ENCODE data around the gene ZBTB20. TPM values are rescaled to one million over a fixed set of nuclear protein-coding genes. Genes with fewer than 3 reads are reported as not detected.

Gene ZBTB20
- polyA plus RNA-seq, 1 of the 3 experiments (the other 2 are of a cell fraction), result 0.43 TPM

DNA sequence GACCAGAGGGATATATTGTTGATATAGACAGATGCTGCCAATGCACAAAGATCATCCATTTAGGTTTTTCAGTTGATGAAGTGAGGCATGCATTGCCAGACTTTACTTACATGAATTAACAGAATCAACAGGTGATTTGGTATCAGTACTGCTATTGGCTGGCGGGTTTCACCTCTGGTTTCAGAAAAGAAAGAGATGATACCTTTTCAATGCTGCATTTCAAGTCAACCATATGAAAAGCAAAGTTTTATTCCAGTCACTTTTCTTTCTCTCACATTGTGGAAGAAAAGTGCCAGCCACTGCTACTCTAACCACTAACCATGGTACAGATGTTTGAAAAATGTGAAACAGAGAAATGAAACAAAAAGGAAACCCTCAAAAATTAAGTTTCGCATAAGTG is 564.2 kb downstream of the ZBTB20 start:
- 97% methylated on average over 2 of the region's 2 CpGs for WGBS (ENCODE audit: low lambda C conversion rate)
- H3K9me2 ChIP-seq, result no peaks in the 10 kb centered on the region; the same call in 1 of the 2 replicates
- CTCF ChIA-PET, result no interaction called here
- no peaks in the 10 kb centered on the region; a peak in 1 of 4 replicates for H3K4me1 ChIP-seq (ENCODE audit: control insufficient read depth in 1 of 2, insufficient read depth in 2 of 2, low read depth in 1 of 2, low read length in 1 of 2)
- peaks cover 4% of the 10 kb centered on the region; the same call in 1 of the 2 replicates for H3K9me3 ChIP-seq
- TF ChIP-seq YY1 (IDR thresholded peaks at IDR 0.05; ENCODE audit: low read depth), result no peak
- no peak for TF ChIP-seq POLR2AphosphoS5 (IDR thresholded peaks at IDR 0.05; ENCODE audit: low read depth, low read length)
- no peak for TF ChIP-seq GABPA (IDR thresholded peaks at IDR 0.05; ENCODE audit: low read depth)
- no peak for TF ChIP-seq JUND (IDR thresholded peaks at IDR 0.05)
- no peak for TF ChIP-seq GATA2 (CRISPR knock-in tag; IDR thresholded peaks at IDR 0.05)
- no peak for TF ChIP-seq FOXJ3 (CRISPR knock-in tag; IDR thresholded peaks at IDR 0.05)
- no peak for TF ChIP-seq PBX3 (IDR thresholded peaks at IDR 0.05)
- TF ChIP-seq FOSL2 (IDR thresholded peaks at IDR 0.05; ENCODE audit: borderline replicate concordance, low read depth), result no peak
- H3K79me2 ChIP-seq (ENCODE audit: insufficient read depth), result peaks cover 19% of the 10 kb centered on the region; the same call in 1 of the 2 replicates
- H3F3A ChIP-seq (replicated peaks; ENCODE audit: insufficient read depth), result peaks cover 5% of the 10 kb centered on the region
- H2AFZ ChIP-seq (ENCODE audit: low read depth), result no peak overlapping the region
- H3K4me2 ChIP-seq, result no peak overlapping the region
- H3K27ac ChIP-seq (ENCODE audit: low read depth in 2 of 2, low read length in 1 of 2), result no peak overlapping the region
- POLR2A ChIA-PET, result no interaction called here
- 0 out of 2 replicates have a peak, but pooled peaks cover 7% of the 10 kb centered on the region for H4K20me1 ChIP-seq (ENCODE audit: insufficient read depth)
- H3K27me3 ChIP-seq (ENCODE audit: insufficient read depth), result no peaks in the 10 kb centered on the region
- H3K4me3 ChIP-seq (ENCODE audit: low read depth in 2 of 2, low read length in 1 of 2), result no peak overlapping the region
- no peak overlapping the region for H3K9ac ChIP-seq
- DNase-seq, result no peak
- peaks cover 1 to 20% of the 10 kb centered on the region in 2 experiments for H3K36me3 ChIP-seq (replicated peaks in 1 of 2; ENCODE audit: control insufficient read depth in 1 of 2, insufficient read depth in 2 of 2, low read length in 1 of 2)

DNA sequence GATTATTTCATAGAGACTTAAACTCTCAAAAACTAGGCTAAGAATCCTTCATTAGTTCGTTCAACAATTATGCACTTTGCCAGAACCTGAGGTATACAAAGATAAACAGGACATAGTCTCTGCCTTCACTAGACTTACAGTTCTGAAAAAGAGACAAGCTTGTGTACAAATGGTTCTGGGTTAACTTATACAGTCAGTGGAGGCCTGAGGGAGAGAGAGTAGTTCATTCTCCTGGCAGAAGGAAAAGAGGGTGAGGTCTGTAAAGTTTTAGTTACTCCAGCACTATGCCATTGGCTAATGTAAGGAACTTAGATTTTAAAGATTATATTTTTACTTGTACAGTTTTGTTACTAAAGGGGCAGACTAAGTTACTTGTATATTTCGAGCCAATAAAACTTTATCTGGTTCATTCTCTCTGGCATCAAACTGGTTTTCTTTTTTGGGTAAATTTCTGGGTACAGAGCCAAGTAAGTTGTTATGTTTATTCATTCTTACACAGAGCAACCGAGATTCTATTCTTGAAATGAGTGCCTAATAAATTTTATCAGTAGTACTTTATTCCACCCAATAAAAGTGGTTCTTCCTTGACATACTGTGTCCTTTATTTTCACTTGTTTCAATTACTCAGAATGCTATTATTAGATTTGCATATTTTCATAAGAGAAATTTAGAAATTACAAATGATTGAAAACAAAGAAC is 574.6 kb downstream of the ZBTB20 start:
- no peak overlapping the region for H3K4me3 ChIP-seq (ENCODE audit: low read depth in 2 of 2, low read length in 1 of 2)
- H3K9me2 ChIP-seq, result no peaks in the 10 kb centered on the region; the same call in 1 of the 2 replicates
- peaks cover 0 to 7% of the 10 kb centered on the region in 2 experiments; a peak in 2 of 4 replicates for H3K4me1 ChIP-seq (ENCODE audit: control insufficient read depth in 1 of 2, insufficient read depth in 2 of 2, low read depth in 1 of 2, low read length in 1 of 2)
- no peak overlapping the region for H3K9ac ChIP-seq
- no peak overlapping the region for H2AFZ ChIP-seq (ENCODE audit: low read depth)
- no peak overlapping the region for H3K4me2 ChIP-seq
- no peaks in the 10 kb centered on the region for H3F3A ChIP-seq (replicated peaks; ENCODE audit: insufficient read depth)
- no peak overlapping the region for H3K27ac ChIP-seq (ENCODE audit: low read depth in 2 of 2, low read length in 1 of 2)
- ChIA-PET POLR2A (no interaction called here), CTCF (interaction anchor here (1.4 to 1.5 kb wide), 2 partner anchors 9 to 24 kb away, joined by 3 to 7 read pairs; no protein-coding TSS in a partner anchor)
- no peaks in the 10 kb centered on the region; the same call in 1 of the 2 replicates for H3K79me2 ChIP-seq (ENCODE audit: insufficient read depth)
- H3K36me3 ChIP-seq (replicated peaks in 1 of 2; ENCODE audit: control insufficient read depth in 1 of 2, insufficient read depth in 2 of 2, low read length in 1 of 2), result peaks cover 0 to 10% of the 10 kb centered on the region in 2 experiments
- no peaks in the 10 kb centered on the region for H3K9me3 ChIP-seq
- H3K27me3 ChIP-seq (ENCODE audit: insufficient read depth), result no peaks in the 10 kb centered on the region
- DNase-seq, result no peak
- 92% methylated on average over 3 of the region's 3 CpGs for WGBS (ENCODE audit: low lambda C conversion rate)
- H4K20me1 ChIP-seq (ENCODE audit: insufficient read depth), result no peaks in the 10 kb centered on the region; the same call in 1 of the 2 replicates
- TF ChIP-seq RAD21 (IDR thresholded peaks at IDR 0.05; ENCODE audit: low read length) (no peak), CHD2 (IDR thresholded peaks at IDR 0.05; ENCODE audit: low read length, partially characterized antibody) (no peak), GABPA (IDR thresholded peaks at IDR 0.05; ENCODE audit: low read depth) (no peak), NRF1 (IDR thresholded peaks at IDR 0.05; ENCODE audit: low read depth, low read length) (no peak), TAF1 (IDR thresholded peaks at IDR 0.05; ENCODE audit: borderline replicate concordance, low read depth, low read length) (no peak), USF1 (IDR thresholded peaks at IDR 0.05; ENCODE audit: borderline replicate concordance, low read depth) (no peak), RCOR1 (IDR thresholded peaks at IDR 0.05; ENCODE audit: low read length) (no peak), MEF2A (IDR thresholded peaks at IDR 0.05; ENCODE audit: borderline replicate concordance, low read depth) (no peak), ELF1 (IDR thresholded peaks at IDR 0.05) (no peak), PBX3 (IDR thresholded peaks at IDR 0.05) (no peak), CTCF (IDR thresholded peaks at IDR 0.05) (no peak), FOXM1 (IDR thresholded peaks at IDR 0.05; ENCODE audit: low read depth) (no peak)
- TF ChIP-seq, protein P1, sequence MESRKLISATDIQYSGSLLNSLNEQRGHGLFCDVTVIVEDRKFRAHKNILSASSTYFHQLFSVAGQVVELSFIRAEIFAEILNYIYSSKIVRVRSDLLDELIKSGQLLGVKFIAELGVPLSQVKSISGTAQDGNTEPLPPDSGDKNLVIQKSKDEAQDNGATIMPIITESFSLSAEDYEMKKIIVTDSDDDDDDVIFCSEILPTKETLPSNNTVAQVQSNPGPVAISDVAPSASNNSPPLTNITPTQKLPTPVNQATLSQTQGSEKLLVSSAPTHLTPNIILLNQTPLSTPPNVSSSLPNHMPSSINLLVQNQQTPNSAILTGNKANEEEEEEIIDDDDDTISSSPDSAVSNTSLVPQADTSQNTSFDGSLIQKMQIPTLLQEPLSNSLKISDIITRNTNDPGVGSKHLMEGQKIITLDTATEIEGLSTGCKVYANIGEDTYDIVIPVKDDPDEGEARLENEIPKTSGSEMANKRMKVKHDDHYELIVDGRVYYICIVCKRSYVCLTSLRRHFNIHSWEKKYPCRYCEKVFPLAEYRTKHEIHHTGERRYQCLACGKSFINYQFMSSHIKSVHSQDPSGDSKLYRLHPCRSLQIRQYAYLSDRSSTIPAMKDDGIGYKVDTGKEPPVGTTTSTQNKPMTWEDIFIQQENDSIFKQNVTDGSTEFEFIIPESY (IDR thresholded peaks at IDR 0.05; ENCODE audit: borderline replicate concordance, low read depth), result no peak
- TF ChIP-seq, protein P2, sequence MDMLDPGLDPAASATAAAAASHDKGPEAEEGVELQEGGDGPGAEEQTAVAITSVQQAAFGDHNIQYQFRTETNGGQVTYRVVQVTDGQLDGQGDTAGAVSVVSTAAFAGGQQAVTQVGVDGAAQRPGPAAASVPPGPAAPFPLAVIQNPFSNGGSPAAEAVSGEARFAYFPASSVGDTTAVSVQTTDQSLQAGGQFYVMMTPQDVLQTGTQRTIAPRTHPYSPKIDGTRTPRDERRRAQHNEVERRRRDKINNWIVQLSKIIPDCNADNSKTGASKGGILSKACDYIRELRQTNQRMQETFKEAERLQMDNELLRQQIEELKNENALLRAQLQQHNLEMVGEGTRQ (IDR thresholded peaks at IDR 0.05; ENCODE audit: borderline replicate concordance, low read depth, low read length), result no peak

Measured in SK-N-SH (cell line).